ENCODE data around the gene SLC44A1. TPM values are rescaled to one million over a fixed set of nuclear protein-coding genes. Genes with fewer than 3 reads are reported as not detected.

Gene SLC44A1
- total and polyA plus RNA-seq, 2 of the 13 experiments (the other 11 are each of a cell fraction or from before 2014, with no cell fraction given): 21.4 to 40.8 TPM

- TF ChIP-seq AKNA (CRISPR knock-in tag; IDR thresholded peaks at IDR 0.05; ENCODE audit: borderline replicate concordance): no peak
- no peak for TF ChIP-seq RCOR2 (CRISPR knock-in tag; IDR thresholded peaks at IDR 0.05)
- TF ChIP-seq ZNF557 (CRISPR knock-in tag; IDR thresholded peaks at IDR 0.05): no peak
- TF ChIP-seq MATR3 (CRISPR knock-in tag; IDR thresholded peaks at IDR 0.05): no peak
- TF ChIP-seq SRF (IDR thresholded peaks at IDR 0.05; ENCODE audit: low read depth, low read length): no peak
- no peak for TF ChIP-seq TP53 (CRISPR knock-in tag; conservative IDR thresholded peaks at IDR 0.05)
- TF ChIP-seq MXD4 (CRISPR knock-in tag; IDR thresholded peaks at IDR 0.05): no peak
- no peak for TF ChIP-seq KLF12 (CRISPR knock-in tag; IDR thresholded peaks at IDR 0.05; ENCODE audit: borderline replicate concordance)
Measured at GRCh38 chr9:105280691-105281090, 36.2 kb downstream of the SLC44A1 start (continued).

GRCh38 chr9:105281272-105281671 is 36.8 kb downstream of the SLC44A1 start:
- H4K20me1 ChIP-seq (ENCODE audit: insufficient read depth, low read length): no peaks in the 10 kb centered on the region
- H3K27me3 ChIP-seq (ENCODE audit: control insufficient read depth in 1 of 2, insufficient read depth in 2 of 2, low read length in 2 of 2): no peaks in the 10 kb centered on the region
- H3K36me3 ChIP-seq (replicated peaks in 1 of 2; ENCODE audit: control insufficient read depth in 1 of 2, insufficient read depth in 2 of 2, low read length in 2 of 2): no peaks in the 10 kb centered on the region
- FAIRE-seq (no peak), ATAC-seq (no peak), DNase-seq (ENCODE audit: low spot score) (no peak)
- no peak overlapping the region for H3K9ac ChIP-seq (ENCODE audit: insufficient read depth, low read depth, low read length)
- intact Hi-C loops (cut with micrococcal nuclease; ENCODE audit: unreplicated experiment): no loop called here
- WGBS (ENCODE audit: low lambda C conversion rate): 98% methylated on average over 4 of the region's 4 CpGs
- H2AFZ ChIP-seq (ENCODE audit: low read length): no peak overlapping the region
- H3K4me2 ChIP-seq (ENCODE audit: low read depth, low read length): no peak overlapping the region
- no TSS peak for BruUV-seq (replicated peaks)
- peaks cover 27% of the 10 kb centered on the region for H3K4me1 ChIP-seq (ENCODE audit: insufficient read depth, low read length)
- H3K4me3 ChIP-seq (replicated peaks in 1 of 3; ENCODE audit: insufficient read depth in 1 of 3, low read depth in 2 of 3, low read length in 3 of 3): no peak overlapping the region
- peaks cover 36% of the 10 kb centered on the region for H3K79me2 ChIP-seq (ENCODE audit: insufficient read depth, low read length)
- no peaks in the 10 kb centered on the region for H3K9me3 ChIP-seq (ENCODE audit: low read length)
- ChIA-PET CTCF (ENCODE audit: low intra/inter-chr PET ratio, low total read pairs) (no interaction called here), POLR2A (interaction anchor here (1.8 to 1.9 kb wide), 2 partner anchors 10 to 29 kb away, joined by 5 read pairs; no protein-coding TSS in a partner anchor)
- no peak for TF ChIP-seq ZNF543 (CRISPR knock-in tag; IDR thresholded peaks at IDR 0.05)
- in situ Hi-C loops (cut with HindIII; ENCODE audit: extremely low pct_ligation_motif_present, low pct_unique_long_range_greater_than_20kb): no loop called here
- H3K27ac ChIP-seq (ENCODE audit: extremely low read length, insufficient read depth, low read length): no peak overlapping the region
